DMS153 treated with DMSO at 0.1 percent for 48 hours (cell line): Measurements from ENCODE around the gene TACC2.

Experiments
- DNase-seq: peaks from one replicate; lab custom pipeline; 2025; ENCODE audit not compliant: unreplicated experiment; lab: John Stamatoyannopoulos, UW

Gene TACC2

DNA sequence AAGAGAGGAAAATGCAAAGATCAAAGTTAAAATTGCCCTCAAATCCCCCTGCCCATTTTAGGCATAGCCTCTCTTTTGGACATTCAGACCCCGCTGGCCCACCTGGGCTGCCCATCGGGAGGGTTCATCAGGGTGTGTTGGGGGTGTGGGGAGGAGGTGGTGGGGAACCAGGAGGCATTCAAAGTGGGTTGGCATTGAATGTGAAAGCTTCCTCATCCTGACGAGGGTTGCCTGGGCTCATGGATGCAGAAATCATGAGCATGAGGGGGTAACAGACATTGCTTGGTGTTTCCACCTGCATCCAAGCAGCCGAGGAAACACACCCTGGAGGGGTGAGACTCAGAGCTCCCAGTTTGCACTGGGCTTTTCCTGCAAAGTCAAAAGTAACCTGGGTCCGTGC, 302.8 kb downstream of the TACC2 start:
- no peak for DNase-seq

DNA sequence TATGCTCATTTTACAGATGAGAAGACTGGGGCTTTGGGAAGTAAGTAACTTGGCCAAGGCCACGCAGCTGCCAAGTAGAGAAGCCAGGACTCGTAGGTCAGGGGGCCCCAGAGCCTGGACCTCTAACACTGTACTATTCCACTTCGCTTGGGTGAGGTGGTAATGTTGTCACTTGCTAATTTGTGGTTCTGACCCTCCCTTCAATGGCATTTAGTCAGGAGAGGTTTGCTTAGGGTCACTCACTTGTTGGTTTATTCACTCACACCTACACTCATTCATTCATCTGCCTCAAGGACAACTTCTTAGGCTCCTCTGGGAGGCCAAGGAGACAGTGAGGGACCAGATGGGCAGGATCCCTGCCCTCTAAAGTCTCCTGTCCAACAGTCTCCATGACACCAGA, 303.4 kb downstream of the TACC2 start:
- DNase-seq: no peak

DNA sequence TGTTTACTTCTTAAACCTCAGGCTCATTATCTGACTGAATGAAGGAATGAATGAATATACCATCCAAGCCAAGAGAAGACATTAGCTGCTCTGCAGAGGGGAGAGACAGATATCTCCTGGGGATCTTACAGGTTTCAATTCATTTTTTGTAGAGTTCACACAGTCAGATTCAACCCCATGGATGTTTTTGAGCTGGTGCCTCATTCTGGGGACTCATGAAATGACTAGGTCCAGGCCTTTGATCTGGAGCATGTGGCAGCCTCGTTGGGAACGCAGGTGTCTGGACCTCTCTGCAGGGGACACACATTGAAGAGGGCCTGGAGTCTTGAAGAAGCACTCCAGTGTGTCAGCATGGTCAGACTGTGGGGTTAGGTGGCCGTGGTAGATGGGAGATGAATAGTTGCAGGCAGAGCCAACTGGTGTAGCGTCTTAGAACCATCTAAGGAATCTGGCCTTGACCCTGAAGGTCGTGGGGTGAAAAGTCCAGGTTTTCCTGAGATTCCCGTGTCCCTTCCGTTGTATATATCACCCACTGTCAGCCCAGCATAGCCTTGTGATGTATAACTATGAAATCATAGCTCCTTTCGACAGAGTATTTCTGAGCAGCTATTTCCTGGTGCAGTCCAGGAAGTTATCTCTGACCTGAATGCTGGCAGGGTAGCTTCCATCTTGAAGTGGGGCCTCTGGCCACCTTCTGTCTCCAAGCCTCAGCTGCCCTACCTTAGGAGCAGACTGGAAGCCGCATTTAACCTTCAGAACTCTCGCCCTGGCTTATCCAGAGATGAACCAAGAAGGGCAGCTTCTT, 304.4 kb downstream of the TACC2 start:
- no peak for DNase-seq

DNA sequence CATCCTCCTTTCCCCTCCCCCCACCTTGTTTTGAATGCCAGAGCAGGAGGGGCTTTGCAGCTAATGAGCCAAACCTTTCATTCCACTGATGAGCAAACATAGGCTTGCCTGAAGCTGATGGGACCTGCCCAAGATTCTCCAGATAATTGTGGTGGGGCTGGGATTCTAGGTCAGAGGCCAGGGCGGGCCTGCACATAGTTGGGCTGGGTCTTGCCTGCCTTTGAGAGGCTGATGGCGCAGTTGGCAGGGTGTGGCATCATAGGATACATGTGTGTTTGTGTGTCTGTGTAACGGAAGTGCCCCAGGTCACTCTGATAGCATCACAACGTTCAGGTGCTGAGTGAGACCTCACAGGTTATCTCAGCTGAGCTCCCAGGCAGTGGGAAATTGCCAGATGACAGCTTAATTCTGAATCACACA, 305.0 kb downstream of the TACC2 start:
- DNase-seq: no peak

DNA sequence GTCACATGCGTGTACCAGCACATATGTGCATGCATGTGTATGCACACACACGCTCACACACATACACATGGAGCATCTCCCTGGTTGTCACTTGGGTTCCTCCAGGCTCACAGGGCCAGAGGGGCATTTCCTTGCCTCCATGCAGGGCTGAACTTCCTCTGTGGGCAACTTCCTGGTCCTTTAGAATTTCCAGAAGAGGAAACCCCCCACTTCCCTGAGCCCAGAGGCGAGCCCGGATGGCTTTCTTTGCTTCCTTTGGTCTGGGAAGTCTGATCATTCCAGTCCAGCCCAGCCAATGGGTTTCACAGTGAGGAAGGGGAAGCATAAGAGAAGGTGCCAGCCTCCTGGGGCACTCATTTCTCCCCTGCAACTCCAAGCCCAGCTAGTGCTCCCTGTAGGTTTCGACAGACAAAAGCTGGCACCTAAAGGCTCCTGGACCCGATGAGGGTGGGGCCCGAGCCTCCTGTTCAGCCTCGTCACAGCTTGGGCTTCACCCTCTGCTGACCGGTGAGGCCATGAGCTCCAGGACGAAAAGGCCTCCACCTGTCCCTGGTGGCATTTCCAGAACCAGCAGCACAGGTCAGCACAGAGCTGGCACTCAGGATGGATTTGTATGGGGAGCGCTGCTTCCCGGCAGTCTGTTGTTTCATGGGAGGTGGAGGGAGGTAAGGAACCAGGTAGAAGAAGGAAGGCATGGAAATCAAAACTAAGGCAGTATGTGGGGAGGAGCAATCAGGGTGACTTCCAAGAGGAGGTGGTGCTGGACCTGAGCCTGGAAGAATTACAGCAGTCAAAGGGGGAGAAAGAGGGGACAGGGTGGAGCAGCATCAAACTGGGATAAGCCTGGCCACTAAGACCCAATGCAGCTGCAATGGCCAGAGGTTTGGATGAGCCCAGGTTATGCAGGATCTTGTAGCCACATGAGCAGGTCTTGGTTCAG, 305.8 kb downstream of the TACC2 start:
- no peak for DNase-seq

DNA sequence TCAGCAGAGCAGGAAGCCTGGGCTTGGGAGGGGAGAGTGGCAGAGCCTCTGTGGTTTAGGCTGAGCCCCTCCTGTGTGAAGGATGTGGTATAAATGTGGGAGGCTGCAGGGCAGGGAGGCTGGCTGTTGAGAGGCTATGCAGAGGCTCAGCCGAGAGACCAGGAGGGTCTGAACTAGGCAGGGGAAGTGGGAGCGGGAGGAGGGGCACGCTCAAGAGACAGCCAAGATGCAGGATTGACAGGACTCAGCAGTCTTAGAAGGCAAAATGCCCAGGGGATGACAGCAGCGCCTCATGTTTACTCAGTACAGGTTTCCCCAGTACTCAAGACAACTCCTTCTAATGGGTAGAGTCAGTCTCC, 306.5 kb downstream of the TACC2 start:
- no peak for DNase-seq

DNA sequence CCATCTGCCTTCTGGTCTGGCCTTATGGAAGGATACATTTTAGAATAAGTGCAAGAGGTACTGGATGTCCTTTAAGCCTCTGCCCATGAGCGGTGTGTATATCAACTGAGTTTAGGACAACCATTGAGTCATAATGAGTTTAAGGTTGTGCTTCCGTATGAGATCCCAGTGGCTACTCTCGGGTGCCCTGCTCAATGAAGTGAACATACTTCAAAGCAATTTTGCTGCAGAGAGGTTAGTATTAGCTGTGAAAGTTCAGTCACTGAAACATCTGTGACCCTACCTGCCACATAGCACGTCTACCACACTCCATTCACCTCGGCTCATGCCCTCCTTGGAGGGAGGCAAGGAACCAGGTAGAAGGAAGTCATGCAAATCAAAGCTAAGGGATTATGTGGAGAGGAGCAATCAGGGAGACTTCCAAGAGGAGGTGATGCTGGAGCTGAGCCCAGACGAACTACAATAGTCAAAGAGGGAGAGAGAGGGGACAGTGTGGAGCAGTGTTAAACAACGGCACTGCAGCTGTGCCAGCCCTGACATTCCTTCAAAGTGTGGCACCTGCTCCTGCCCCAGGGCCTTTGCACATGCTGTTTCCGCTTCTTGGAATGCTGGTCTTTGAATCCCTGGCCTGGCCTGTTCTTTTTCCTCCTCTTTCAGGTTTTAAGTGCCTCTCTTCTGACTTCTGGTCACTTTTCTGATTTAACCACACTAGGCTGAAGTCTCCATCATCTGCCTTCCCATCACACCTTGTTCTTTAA, 307.6 kb downstream of the TACC2 start:
- no peak for DNase-seq

DNA sequence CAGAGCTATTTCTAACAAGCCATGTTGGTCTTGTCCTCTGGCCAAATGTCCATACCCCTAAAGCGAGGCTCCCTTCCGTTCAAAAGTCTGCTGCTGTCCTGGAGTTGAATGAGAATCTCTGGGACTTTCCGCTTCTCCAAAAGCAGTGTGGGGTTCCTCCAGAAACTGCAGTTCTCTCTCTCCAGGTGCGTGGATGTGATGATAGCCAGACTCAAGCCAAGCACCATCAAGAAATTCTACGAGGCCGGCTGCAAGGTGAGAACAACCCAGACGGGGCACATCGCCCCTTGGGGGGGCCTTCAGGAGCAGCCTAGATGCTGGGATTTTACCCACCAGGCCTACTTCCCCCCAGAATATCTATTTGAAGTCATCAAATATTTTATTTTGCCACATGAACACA, 308.6 kb downstream of the TACC2 start:
- no peak for DNase-seq

DNA sequence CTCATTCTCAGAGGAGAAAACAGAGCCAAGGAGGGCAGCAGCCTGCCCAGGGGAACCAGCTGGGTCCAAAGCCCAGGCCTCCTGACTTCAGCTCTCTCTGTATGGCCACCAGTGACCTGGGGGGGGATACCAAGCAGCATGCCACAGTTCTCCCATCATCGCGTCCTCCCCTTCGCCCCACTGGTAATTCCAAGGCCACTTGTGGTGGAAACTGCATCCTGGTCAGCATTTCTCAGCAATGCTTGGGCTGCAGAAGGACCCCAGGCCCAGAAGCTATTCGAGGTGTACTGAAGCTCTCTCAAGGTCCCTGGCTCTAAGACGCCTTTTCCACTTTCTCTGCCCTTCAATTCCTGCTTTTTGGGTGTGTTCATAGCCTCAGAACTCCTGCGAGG, 309.2 kb downstream of the TACC2 start:
- DNase-seq: no peak

DNA sequence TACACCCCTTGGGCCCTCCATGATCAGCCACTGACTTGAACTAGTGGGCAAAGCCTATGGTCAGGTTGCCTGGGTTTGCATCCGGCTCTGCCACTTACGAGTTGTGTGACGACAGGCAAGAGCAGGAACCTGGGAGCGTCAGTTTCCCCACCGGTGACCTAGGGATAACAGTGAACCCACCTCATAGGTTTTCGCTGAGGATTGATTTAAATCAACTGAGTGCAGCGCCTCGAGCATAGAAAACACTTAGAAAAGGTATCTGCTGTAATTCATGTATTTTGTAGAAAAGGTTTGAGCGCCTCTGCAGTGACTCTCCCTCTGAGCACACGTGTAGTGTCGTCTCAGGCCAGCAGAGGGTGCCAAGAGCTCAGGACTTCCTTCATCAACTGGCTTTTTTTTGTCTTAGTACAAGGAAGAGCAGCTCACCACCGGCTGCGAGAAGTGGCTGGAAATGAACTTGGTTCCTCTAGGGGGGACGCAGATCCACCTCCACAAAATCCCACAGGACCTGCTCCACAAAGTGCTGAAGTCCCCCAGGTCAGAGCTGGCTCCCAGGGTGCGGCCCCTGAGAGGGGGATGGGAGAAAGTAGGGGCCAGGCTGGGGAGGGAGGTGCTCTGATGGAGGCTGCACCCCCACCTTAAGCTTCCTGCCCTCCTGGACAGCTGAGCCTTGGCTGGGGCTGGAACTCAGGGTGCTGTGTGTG, 309.8 kb downstream of the TACC2 start:
- peak; percentile 63 for DNase-seq

DNA sequence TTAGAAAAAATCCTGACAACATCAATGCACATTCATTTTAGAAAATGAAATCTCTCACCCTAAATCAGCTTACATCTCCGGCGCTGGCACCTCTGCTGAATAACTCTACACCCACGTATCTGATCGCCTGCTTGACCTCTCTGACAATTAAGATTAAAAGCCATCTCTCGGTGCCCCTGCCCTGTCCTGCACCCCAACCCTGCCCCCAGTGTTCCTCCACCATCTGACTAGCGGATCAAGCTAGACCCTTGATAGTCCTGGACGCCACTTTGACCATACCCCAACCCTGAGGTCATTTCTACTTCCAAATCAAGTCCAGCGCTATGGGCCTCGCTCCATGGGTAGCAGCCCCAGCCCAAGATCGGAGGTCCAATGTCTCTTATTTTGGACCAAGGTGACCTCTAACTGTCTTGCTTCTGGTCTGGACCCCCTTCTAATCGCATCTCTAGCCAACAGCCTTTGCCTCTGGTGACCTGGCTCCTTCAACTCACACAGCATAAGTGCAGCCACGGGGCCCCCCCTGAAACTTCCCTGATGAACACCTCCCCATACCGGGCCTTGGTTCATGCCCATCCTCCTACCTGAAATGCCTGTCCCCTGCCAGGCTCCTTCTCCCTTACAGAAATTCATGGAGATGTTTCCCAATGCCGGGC, 310.6 kb downstream of the TACC2 start:
- DNase-seq: no peak

DNA sequence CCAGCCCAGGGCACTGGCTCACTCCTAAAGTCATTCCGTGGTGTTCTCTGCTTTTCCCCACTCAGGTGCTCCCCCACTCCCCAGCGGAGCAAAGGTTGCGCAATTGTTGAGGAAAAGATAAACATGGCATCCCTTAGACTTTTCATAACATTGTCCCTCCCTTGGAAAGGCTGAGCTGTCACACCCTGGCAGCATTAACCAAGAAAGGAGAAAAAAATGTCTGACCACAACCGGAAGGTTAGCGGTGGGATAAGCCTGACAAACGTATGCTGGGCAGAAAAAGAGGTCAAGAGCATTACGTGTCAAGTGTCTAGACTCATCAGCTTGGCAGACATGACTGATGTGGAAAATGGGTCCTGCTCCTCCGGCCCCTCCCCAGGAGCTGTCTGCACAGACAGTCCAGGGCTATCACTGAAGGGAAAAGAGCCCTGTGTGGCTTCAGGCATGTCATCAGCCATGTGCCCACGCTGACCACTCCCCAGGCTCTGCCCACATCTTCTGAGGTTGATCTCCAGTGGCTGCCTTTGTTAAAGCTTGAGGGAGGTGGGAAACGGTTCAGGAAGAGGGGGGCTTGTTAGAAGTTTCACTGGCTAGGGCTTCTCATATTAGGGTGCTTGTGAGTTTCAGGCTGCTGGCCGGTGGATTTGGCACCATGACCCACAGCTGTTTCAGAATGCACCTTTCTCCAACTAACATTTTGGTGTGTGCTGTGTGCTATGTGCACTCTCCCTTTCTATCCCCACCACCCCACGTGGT, 312.3 kb downstream of the TACC2 start:
- no peak for DNase-seq

DNA sequence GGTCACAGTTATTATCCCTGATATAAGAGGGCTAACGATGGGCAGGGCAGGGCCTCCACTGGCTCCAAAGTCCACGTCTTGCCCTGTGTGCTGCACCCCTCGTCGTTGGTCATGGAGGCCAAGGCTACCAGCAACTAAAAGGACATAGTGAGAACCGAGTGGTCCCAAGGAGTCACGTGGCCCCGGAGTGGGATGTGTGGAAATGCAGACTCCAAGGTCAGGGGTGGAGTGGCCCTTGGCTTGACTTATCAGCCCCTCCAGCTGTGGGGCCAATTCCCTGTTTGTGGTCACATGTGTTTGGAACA, 312.8 kb downstream of the TACC2 start:
- no peak for DNase-seq

DNA sequence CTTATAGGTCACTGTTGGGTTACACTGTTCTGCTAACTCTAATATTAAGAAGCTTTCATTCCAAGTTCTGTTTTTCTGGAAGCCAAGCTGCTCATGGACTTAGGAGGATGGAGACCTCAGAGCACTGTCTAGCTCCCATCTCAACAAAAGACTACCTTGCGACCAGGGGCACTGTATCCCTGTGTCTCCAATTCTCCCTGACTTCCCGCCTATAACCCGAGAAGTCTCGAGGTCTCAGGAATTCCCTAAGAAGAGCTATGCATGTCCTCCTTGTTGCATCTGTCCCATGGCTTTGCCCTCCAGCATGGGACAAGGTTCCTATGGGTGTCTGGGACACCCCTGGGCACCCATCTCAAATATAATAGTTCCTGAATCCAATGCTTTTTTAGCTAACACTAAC, 313.4 kb downstream of the TACC2 start:
- DNase-seq: no peak

DNA sequence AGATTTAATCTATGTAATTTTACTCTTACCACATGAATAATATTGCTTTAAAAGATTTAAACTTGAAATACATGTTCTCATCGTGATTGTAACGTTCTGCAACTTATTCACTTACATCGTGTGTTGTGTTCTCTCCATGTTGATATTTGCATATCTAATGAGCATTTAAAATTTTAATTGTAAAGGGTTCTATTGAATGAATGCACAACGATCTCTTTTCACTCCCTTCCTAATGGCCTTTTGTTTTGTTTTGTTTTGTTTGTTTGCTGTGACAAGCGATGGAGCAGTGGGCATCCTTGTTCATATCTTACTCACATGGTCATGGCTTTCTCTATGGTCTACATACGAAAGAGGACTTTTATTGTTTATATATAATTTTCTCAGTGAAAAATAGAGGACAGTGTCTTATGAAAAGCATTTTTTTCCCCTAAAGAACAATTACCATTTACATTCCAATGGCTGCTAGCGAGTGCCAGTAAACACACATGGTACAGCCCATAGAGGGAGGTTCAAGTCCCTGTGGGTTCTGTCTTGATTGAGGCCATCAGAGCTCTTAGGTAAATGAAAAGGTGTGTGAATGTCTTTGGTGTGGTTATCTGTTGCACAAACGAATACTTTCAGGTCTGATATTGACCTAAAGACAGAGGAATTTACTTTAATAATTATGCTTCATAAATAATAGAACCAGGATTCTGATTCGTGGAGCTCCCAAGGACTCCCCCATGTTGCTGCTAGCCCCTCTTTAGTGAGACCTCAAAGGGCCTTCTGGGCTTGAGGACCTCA, 314.5 kb downstream of the TACC2 start:
- DNase-seq: no peak
